ENCODE measurements around the gene SETD3. TPM values are rescaled to one million over a fixed set of nuclear protein-coding genes. Genes with fewer than 3 reads are reported as not detected.

The SETD3 gene
- total RNA-seq, 1 donor from 2014 or later: 47.7 TPM

DNA sequence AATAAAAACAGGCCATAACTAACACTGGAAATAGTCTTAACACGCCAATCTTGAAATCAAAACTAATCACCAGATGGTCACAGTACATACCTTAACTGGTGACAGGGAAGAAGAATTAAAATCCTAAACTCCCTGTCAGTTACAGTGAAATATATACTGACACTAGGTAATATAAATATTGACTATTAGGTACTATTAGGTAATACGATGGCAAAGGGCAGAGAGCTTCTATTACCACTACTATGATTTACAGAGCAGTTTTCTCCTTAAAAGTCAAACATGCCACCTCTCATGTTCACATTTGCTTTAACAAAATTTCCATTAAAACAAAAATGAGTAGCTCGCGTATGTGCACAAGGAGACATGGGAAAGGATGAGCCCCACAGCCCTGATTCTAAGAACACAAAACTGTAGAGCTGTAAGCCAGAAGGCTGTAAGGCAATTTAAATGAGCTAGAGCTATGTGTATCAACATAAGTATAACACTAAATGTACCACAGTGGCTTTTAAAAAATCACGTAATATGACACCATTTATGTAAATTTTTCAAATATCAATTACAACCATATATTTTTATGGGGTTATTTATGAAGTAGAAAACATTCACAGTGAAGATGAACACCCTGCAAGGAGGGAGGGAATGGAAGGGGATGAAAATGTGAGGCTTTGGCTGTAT lies 19.1 kb downstream of the SETD3 start:
- H3K36me3 Mint-ChIP-seq: peaks cover 17% of the 10 kb centered on the region
- no peak overlapping the region for H3K4me3 Mint-ChIP-seq
- H3K27me3 Mint-ChIP-seq (ENCODE audit: low read depth): no peaks in the 10 kb centered on the region
- TF ChIP-seq, protein P1, sequence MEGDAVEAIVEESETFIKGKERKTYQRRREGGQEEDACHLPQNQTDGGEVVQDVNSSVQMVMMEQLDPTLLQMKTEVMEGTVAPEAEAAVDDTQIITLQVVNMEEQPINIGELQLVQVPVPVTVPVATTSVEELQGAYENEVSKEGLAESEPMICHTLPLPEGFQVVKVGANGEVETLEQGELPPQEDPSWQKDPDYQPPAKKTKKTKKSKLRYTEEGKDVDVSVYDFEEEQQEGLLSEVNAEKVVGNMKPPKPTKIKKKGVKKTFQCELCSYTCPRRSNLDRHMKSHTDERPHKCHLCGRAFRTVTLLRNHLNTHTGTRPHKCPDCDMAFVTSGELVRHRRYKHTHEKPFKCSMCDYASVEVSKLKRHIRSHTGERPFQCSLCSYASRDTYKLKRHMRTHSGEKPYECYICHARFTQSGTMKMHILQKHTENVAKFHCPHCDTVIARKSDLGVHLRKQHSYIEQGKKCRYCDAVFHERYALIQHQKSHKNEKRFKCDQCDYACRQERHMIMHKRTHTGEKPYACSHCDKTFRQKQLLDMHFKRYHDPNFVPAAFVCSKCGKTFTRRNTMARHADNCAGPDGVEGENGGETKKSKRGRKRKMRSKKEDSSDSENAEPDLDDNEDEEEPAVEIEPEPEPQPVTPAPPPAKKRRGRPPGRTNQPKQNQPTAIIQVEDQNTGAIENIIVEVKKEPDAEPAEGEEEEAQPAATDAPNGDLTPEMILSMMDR (IDR thresholded peaks at IDR 0.05; ENCODE audit: unreplicated experiment): no peak
- no peak for DNase-seq (ENCODE audit: low spot score in 2 of 2, unreplicated experiment in 2 of 2)
- H3K4me1 Mint-ChIP-seq: peaks cover 3% of the 10 kb centered on the region
- no peak overlapping the region for H3K27ac Mint-ChIP-seq
- H3K9me3 Mint-ChIP-seq: no peaks in the 10 kb centered on the region

DNA sequence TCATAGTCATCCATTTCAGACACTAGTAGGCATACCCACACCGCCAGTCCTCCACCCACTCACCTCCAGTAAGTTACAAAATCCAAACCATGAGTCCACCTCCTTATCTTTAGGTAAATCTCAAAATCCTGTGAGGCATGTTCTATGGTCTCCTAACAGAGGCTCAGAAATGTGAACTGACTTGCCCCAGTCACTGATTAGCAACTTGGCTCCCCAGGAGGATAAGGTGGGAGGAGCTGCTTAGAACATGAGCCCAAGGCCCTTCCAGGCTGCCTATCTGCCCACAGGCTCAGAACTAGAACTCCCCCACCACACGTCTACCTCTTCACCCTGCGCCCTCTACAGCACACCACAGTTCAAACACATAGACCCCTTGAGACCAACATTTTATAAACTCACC lies 19.9 kb downstream of the SETD3 start:
- no peak for DNase-seq (ENCODE audit: low spot score in 2 of 2, unreplicated experiment in 2 of 2)
- no peaks in the 10 kb centered on the region for H3K27me3 Mint-ChIP-seq (ENCODE audit: low read depth)
- no peak overlapping the region for H3K27ac Mint-ChIP-seq
- no peak overlapping the region for H3K4me3 Mint-ChIP-seq
- TF ChIP-seq, protein P1 (IDR thresholded peaks at IDR 0.05; ENCODE audit: unreplicated experiment): no peak
- H3K4me1 Mint-ChIP-seq: peaks cover 3% of the 10 kb centered on the region
- no peaks in the 10 kb centered on the region for H3K9me3 Mint-ChIP-seq
- peaks cover 17% of the 10 kb centered on the region for H3K36me3 Mint-ChIP-seq

DNA sequence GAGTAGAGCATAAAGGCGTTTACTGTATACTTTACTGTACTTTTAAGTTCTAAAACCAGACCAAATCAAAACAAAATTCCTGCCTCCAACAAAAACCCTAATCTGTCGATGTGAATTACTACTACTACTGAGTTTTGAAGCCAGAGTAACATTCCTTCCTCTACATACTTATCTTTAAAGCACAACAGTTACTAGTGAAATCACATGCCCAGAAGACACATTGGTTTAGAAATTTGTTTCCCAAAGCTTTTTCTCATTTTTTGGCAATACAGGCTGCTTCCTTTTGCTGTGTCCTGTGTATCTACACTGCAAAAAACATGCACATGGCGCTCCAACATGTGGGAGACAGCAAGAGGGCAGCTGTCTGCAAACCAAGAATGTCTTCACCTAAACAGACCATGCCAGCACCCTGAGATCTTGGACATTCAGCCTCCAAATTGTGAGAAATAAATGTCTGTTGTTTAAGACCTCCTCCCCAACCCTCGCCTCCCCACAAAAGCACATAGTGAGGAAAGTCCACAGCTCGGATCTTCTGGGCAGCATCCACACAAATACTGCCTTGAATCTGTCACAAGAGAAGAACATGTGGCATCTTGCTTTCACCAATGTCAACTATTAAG lies 21.1 kb downstream of the SETD3 start:
- Mint-ChIP-seq H3K4me1 (peaks cover 3% of the 10 kb centered on the region), H3K27me3 (ENCODE audit: low read depth) (no peaks in the 10 kb centered on the region), H3K36me3 (peaks cover 21% of the 10 kb centered on the region), H3K27ac (peak overlapping the region; percentile 2), H3K9me3 (no peaks in the 10 kb centered on the region), H3K4me3 (no peak overlapping the region)
- no peak for DNase-seq (ENCODE audit: low spot score in 2 of 2, unreplicated experiment in 2 of 2)
- TF ChIP-seq, protein P1 (IDR thresholded peaks at IDR 0.05; ENCODE audit: unreplicated experiment): no peak

DNA sequence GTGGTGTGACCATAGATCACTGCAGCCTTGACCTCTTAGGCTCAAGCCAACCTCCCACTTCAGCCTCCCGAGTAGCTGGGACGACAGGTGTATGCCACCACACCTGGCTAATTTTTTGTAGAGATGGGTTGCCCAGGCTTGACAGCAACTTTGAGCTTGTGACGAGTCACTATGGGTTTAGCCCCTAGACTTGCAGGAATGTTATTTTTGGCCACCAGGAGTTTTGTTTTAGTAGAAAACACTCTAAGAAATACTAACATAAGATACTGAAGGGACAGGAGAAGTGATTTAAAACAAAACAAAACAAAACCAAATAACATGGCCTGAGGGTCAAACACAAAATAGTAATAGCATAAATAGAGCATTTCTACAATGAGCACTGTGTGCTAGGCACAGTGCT lies 26.4 kb downstream of the SETD3 start:
- Mint-ChIP-seq H3K9me3 (no peaks in the 10 kb centered on the region), H3K27me3 (ENCODE audit: low read depth) (no peaks in the 10 kb centered on the region), H3K36me3 (peaks cover 23% of the 10 kb centered on the region), H3K4me1 (no peaks in the 10 kb centered on the region), H3K27ac (no peak overlapping the region), H3K4me3 (no peak overlapping the region)
- DNase-seq (ENCODE audit: low spot score in 2 of 2, unreplicated experiment in 2 of 2): no peak
- TF ChIP-seq, protein P1 (IDR thresholded peaks at IDR 0.05; ENCODE audit: unreplicated experiment): no peak

DNA sequence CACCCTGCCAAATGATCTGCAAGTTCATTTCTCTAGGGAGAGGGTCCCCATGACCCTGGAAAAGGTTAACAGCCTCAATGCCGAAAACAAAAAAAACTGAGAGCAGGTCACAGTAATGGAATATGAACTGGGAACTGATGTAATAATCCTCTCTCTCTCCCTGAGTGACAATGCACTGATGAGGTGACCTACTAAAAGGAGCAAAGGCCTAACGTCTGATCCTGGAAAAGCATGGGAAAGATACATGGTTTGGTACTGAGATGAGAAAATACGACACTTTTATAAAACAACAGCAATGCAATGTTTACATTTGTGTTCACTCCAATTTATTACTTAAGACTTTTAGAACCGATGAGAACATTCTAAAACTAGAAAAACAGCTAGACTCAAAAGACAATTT lies 27.7 kb downstream of the SETD3 start:
- Mint-ChIP-seq H3K27ac (no peak overlapping the region), H3K36me3 (peaks cover 22% of the 10 kb centered on the region)

More for the DNA sequence above, 27.7 kb downstream of the SETD3 start:
- Mint-ChIP-seq H3K9me3 (no peaks in the 10 kb centered on the region), H3K27me3 (ENCODE audit: low read depth) (no peaks in the 10 kb centered on the region), H3K4me3 (no peak overlapping the region), H3K4me1 (no peaks in the 10 kb centered on the region)
- TF ChIP-seq, protein P1 (IDR thresholded peaks at IDR 0.05; ENCODE audit: unreplicated experiment): no peak
- DNase-seq (ENCODE audit: low spot score in 2 of 2, unreplicated experiment in 2 of 2): no peak

Data from mesothelial cell of epicardium (in vitro differentiated cells).